Endothelial cell of umbilical vein (primary cell): ENCODE results near the gene TAS1R1. TPM values are rescaled to one million over a fixed set of nuclear protein-coding genes. Genes with fewer than 3 reads are reported as not detected.

Experiments
- BruUV-seq: library from RNA; stranded (reverse); fragments of 400-500 nt; replicated peaks from 2 replicates; lab custom pipeline; 2021; lab: Mats Ljungman, UMichigan
- CTCF ChIA-PET: fragments of 300-600, 350-600 bp; sonication (Branson Sonifier 250); formaldehyde crosslinking; loops from one replicate; lab custom pipeline; 2021; ENCODE audit warnings: antibody characterized with exemption, inconsistent platforms; lab: Charles Lee
- POLR2A ChIA-PET: fragments of 300-600, 350-600 bp; sonication (Branson Sonifier 250); formaldehyde crosslinking; loops from one replicate; lab custom pipeline; 2021; ENCODE audit warnings: antibody characterized with exemption, inconsistent platforms; lab: Charles Lee
- DNase-seq: peaks from one replicate; pipeline ENCODE4 v3.0.0-alpha.2; 2011; ENCODE audit warnings: low read depth, low spot score
- FAIRE-seq: peaks from 2 replicates; lab custom pipeline; 2011; peaks lifted over from hg19 to GRCh38; lab: Jason Lieb, UNC
- H2AFZ ChIP-seq: 2 replicates; pipeline ENCODE4 v1.6.0; 2012; ENCODE audit warnings: low read depth, low read length, control low read depth, inconsistent platforms
- H3K27ac ChIP-seq: 2 replicates; pipeline ENCODE4 v1.5.1; 2011; ENCODE audit warnings: low read depth, mild to moderate bottlenecking, control low read depth, low read length, moderate library complexity; ENCODE audit not compliant: insufficient read depth
- H3K27me3 ChIP-seq, 2 experiments: 2 replicates each; pipeline versions ENCODE4 v1.6.0 to v1.6.1; 2011; ENCODE audit warnings: low read length in 2 of 2, mixed read lengths in 1 of 2; ENCODE audit not compliant: control insufficient read depth in 2 of 2, insufficient read depth in 2 of 2
- H3K36me3 ChIP-seq, 2 experiments: 2 replicates in 1 of 2; 3 replicates in 1 of 2; pipeline ENCODE4 v1.5.1; 2011; ENCODE audit warnings: low read length in 2 of 2, mild to moderate bottlenecking in 1 of 2, moderate library complexity in 1 of 2; ENCODE audit not compliant: control insufficient read depth in 2 of 2, insufficient read depth in 2 of 2; ENCODE audit errors: extremely low read depth in 1 of 2
- H3K4me1 ChIP-seq: 3 replicates; pipeline ENCODE4 v1.5.1; 2011; ENCODE audit warnings: mild to moderate bottlenecking, low read length; ENCODE audit not compliant: control insufficient read depth, insufficient read depth; ENCODE audit errors: extremely low read depth
- H3K4me2 ChIP-seq: 2 replicates; pipeline ENCODE4 v1.6.1; 2011; ENCODE audit warnings: low read length, control low read depth, mixed read lengths; ENCODE audit not compliant: insufficient read depth
- H3K4me3 ChIP-seq, 3 experiments: fragments of 200-600 bp in 1 of 3; sonication (generic), shearing (Covaris generic) in 1 of 3; replicated peaks in 1 of 3; 2 replicates each; pipeline ENCODE4 v1.5.1; 2011 to 2016; ENCODE audit warnings: control low read depth in 3 of 3, low read length in 3 of 3, mild to moderate bottlenecking in 2 of 3, inconsistent platforms in 1 of 3, low read depth in 1 of 3, moderate library complexity in 1 of 3; ENCODE audit not compliant: insufficient read depth in 1 of 3
- H3K79me2 ChIP-seq: 2 replicates; pipeline ENCODE4 v1.6.0; 2012; ENCODE audit warnings: low read length, inconsistent platforms; ENCODE audit not compliant: control insufficient read depth, insufficient read depth
- H3K9ac ChIP-seq: replicated peaks from 2 replicates; pipeline ENCODE3; 2011; ENCODE audit warnings: low read length, control low read depth; ENCODE audit not compliant: insufficient read depth; ENCODE audit errors: extremely low read depth
- H3K9me1 ChIP-seq: replicated peaks from 3 replicates; pipeline ENCODE4 v1.6.0; 2011; ENCODE audit warnings: mild to moderate bottlenecking, low read length; ENCODE audit not compliant: control insufficient read depth, insufficient read depth; ENCODE audit errors: extremely low read depth
- H3K9me3 ChIP-seq: replicated peaks from 2 replicates; pipeline ENCODE4 v1.5.1; 2012; ENCODE audit warnings: low read length, inconsistent platforms; ENCODE audit not compliant: control insufficient read depth, insufficient read depth
- H4K20me1 ChIP-seq: replicated peaks from 2 replicates; pipeline ENCODE3; 2011; ENCODE audit warnings: mild to moderate bottlenecking, low read length; ENCODE audit not compliant: control insufficient read depth, insufficient read depth; ENCODE audit errors: extremely low read depth
- CTCF ChIP-seq, 2 donors: IDR thresholded peaks; 1 replicate in 1 of 2; 2 replicates in 1 of 2; pipeline ENCODE4 v1.5.1; 2011; ENCODE audit warnings: low read length in 2 of 2, mild to moderate bottlenecking in 2 of 2, moderate library complexity in 2 of 2, control low read depth in 1 of 2, inconsistent platforms in 1 of 2, low read depth in 1 of 2; ENCODE audit not compliant: insufficient read depth in 1 of 2; ENCODE audit errors: extremely low read depth in 1 of 2
- EZH2 ChIP-seq: IDR thresholded peaks from 2 replicates; pipeline ENCODE4 v1.6.1; 2012; ENCODE audit warnings: borderline replicate concordance, low read depth, mild to moderate bottlenecking, moderate library complexity, low read length, inconsistent platforms; ENCODE audit not compliant: severe bottlenecking
- FOS ChIP-seq: IDR thresholded peaks from 2 replicates; pipeline ENCODE4 v1.6.1; 2011; ENCODE audit warnings: mild to moderate bottlenecking, low read length, moderate library complexity, borderline replicate concordance; ENCODE audit not compliant: insufficient read depth
- GATA2 ChIP-seq: IDR thresholded peaks from 2 replicates; pipeline ENCODE4 v1.7.0; 2011; ENCODE audit warnings: low read depth, mild to moderate bottlenecking, moderate library complexity, mixed read lengths, low read length; ENCODE audit not compliant: insufficient read length, insufficient read depth
- JUN ChIP-seq: IDR thresholded peaks from 2 replicates; pipeline ENCODE4 v1.6.1; 2011; ENCODE audit warnings: borderline replicate concordance, low read depth; ENCODE audit not compliant: insufficient read length, insufficient read depth
- MAX ChIP-seq: IDR thresholded peaks from 2 replicates; pipeline ENCODE4 v1.6.1; 2011; ENCODE audit not compliant: insufficient read depth, insufficient read length
- MYC ChIP-seq: IDR thresholded peaks from one replicate; pipeline ENCODE4 v1.6.1; 2011; ENCODE audit warnings: mild to moderate bottlenecking, low read depth, low read length
- POLR2A ChIP-seq: IDR thresholded peaks from 2 replicates; pipeline ENCODE4 v1.6.1; 2012; ENCODE audit warnings: low read depth, mild to moderate bottlenecking, control low read depth, low read length
- POLR2AphosphoS5 ChIP-seq: IDR thresholded peaks from 2 replicates; pipeline ENCODE4 v1.6.1; 2012; ENCODE audit warnings: low read depth, mild to moderate bottlenecking, control low read depth, low read length, moderate library complexity; ENCODE audit not compliant: insufficient read depth
- dilution Hi-C: fragments of 300-500 bp; cut with MboI; formaldehyde crosslinking; loops from one replicate; pipeline ENCODE4 v1.15.0; 2019; ENCODE audit warnings: low sequenced_read_pairs; ENCODE audit not compliant: extremely low pct_ligation_motif_present
- intact Hi-C: fragments of 100-400 bp; cut with micrococcal nuclease; formaldehyde crosslinking; loops from one replicate; pipeline ENCODE4 v1.10.0; 2022
- polyA plus RNA-seq, 4 experiments: library from polyadenylated mRNA; depleted of rRNA in 3 of 4; stranded (reverse) in 3 of 4; unstranded in 1 of 4; fragments of >200 nt; gene quantifications; 2 replicates each; pipeline versions ENCODE4 v1.2.1 to v1.2.3, GENCODE V29; 2011 to 2012; ENCODE audit warnings: missing spikeins in 1 of 4
- total RNA-seq: library from RNA; stranded (reverse); gene quantifications from 2 replicates; pipeline ENCODE4 v1.2.3, GENCODE V29; 2021

The TAS1R1 gene
- total and polyA plus RNA-seq, 2 donors (not counting 3 experiments of a cell fraction or from before 2014, with no cell fraction given) = not detected

DNA sequence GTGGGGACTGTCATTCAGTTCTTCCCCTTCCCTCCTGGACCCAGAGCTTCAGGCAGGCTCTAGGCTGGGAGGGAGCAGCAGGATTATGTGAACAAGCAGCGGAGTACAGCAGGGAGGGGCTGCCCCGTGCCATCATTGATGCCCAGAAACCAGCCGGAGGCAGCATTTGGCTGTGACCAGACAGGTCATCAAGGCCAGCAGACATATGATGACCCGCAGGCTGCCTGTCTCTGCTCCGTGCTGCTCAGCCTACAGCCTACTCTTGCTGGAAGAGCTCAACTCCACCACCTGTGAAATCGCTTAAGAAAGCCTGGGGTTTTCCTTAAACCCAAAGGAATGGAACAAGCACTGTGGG, 42.6 kb downstream of the TAS1R1 start:
- intact Hi-C loops = no loop called here
- Histone ChIP-seq H3K9me3 (no peaks in the 10 kb centered on the region), H2AFZ (no peak overlapping the region), H3K36me3 (peaks cover 6 to 40% of the 10 kb centered on the region in 2 experiments), H3K9me1 (no peaks in the 10 kb centered on the region), H3K4me2 (no peak overlapping the region), H3K4me1 (peaks cover 6% of the 10 kb centered on the region), H3K27ac (no peak overlapping the region), H3K79me2 (peaks cover 58% of the 10 kb centered on the region), H3K27me3 (no peaks in the 10 kb centered on the region), H3K4me3 (no peak overlapping the region), H4K20me1 (no peaks in the 10 kb centered on the region), H3K9ac (no peak overlapping the region)
- BruUV-seq = no TSS peak
- dilution Hi-C loops = no loop called here
- TF ChIP-seq EZH2 (no peak), POLR2AphosphoS5 (no peak), GATA2 (no peak), MAX (no peak), CTCF (IDR thresholded peaks at IDR 0.05; ENCODE audit: extremely low read depth in 1 of 2, insufficient read depth in 1 of 2, low read depth in 1 of 2, low read length in 2 of 2) (no peak), POLR2A (no peak), FOS (no peak), JUN (no peak), MYC (no peak)
- CTCF ChIA-PET = interaction anchor here (1.4 kb wide), 1 partner anchor 49 kb away, joined by 5 read pairs; no protein-coding TSS in a partner anchor
- POLR2A ChIA-PET = no interaction called here
- FAIRE-seq = no peak
- no peak for DNase-seq
